Kidney glomerular epithelial cell (primary cell): ENCODE results near the gene TIE1.

Experiments
- DNase-seq: peaks from one replicate; lab custom pipeline; 2025; lab: John Stamatoyannopoulos, UW

Gene TIE1

DNA sequence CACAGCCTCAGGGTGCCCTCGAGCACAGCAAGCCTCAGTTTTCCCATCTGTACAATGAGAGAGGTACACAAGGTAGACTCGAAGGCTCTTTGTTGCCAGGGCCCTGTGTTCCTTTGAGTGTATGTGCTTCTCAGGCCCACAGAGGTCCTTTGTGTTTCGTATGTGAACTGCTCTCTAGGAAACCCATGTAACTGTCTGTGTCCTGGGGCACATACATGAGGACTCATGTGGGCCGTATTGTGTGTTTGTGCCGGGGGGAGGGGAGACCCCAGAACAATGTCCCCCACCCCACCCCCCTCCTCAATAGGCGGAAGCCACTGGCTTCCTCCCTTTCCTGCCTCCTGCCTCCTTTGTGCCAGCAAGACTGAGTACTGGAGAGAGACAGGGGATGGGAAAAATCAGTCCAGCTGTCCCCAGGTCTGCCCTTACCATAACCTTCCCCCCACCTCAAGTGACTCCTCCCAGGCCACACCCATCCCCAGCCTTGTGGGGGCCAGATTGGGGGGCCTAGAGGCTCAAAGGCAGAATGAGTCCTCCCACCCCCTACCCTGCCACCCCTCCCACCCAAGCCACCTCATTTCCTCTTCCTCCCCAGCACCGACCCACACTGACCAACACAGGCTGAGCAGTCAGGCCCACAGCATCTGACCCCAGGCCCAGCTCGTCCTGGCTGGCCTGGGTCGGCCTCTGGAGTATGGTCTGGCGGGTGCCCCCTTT lies at the start of gene TIE1:
TIE1 (plus strand) TSS at position 605 of the 717 bp plus-strand sequence; CDS start at position 695, 90 bp downstream.
- no peak for DNase-seq

DNA sequence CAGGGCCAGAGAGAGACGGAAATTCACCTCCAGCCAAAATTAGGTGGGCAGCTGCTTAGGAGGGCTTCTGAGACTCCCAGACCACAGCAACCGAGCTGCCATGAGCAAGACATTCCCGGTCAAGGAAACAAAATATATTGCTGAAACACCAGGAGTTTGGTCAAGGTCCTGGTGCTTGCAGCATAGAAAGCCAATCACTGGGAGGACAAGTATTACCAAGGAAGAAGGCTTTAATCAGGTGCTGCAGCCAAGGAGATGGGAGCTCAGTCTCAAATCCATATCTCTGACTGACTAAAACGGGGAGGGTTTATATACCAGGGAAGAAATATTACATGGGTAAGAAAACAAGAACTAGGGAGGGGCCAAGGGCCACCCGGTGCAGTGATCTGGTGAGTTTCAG lies 49.8 kb upstream of the TIE1 start:
- DNase-seq = no peak

DNA sequence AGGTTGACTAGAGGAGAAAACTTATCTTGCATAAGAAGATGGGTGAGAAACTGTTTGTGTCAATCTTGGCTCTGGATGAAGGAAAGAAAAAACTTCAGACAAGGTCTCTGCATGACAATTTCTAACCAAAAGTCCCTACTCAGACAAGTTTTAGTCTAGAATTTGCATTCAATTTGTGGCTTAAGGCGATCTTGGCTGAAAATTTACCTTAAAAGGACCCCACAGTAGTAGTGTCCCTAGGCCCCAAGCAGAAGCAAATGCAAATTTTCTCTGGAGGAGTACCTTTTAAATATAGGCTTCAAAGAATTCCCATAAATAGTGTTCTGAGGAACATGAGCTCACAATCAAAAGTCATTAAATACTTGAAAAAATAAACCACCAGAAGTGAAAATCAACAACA lies 48.6 kb upstream of the TIE1 start:
- no peak for DNase-seq

DNA sequence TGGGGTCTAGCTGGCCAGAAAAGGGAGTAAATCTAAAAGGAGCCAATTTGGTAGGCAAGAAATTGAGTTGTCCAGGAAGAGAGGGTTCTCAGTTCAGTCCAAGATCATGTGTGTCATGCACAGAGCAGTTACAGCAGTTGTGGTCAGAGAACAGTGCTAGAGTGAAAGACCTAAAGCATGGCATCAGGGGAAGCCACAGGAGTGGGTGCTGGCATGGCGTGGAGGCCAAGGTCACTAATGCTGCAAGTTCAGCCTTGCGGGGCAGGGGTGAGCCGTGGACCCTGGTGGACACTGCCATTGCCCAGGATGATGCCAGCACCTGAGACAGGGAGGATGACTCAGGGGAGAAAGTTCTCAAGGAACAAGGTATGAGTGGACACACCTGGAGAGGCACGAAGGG lies 47.6 kb upstream of the TIE1 start:
- no peak for DNase-seq

DNA sequence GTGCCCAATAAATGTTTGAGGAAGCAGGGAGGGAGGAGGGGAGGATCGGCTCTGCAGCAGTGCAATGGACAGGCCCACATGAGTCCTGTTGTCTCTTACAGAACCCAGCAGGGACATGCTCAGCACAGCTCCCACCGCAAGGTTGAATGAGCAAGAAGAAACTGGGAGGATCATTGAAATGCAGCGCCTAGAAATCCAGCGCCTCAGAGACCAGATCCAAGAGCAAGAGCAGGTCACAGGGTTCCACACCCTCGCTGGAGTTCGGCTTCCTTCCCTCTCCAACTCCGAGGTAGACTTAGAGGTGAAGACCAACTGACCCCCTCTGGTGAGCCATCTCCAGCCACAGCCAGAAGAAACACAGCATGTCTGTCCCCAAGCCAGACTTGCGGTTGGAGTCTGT lies 46.9 kb upstream of the TIE1 start:
- DNase-seq = no peak

DNA sequence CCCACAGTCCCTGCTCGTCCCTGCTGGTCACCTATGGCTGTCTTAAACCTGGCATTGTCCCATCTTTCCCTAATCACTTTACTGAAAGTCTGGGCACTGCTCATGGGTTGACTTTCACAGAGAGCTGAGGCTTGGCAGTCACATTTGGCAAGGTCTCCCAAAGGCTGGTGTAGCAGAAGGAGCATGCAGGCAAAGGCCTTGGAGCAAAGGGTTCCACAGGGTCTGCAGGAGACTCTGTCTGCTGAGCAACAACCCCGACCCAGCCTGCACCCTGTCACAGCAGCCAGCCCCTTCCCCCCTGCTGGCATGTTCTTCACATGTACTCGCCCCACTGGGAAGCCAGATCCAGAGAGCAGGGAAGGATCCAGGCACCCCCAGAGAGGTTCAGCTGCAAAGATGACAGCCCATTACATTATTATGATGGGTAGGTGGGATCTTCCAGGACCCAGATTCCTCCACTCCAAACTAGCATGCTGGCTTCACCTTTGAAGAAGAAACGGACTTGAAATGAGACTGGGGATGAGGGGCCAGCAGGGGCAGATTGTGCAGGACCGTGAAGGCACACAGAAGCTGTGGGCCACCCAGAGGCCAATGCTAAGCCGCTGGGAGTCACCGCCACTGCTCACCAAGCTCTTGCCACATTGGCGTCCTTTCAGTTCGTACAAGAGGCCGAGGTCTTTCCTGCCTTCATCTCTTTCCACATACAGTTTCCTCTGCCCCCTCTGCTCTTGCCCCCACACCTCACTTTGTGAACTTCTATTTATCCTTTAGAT lies 45.2 kb upstream of the TIE1 start:
- DNase-seq = no peak

DNA sequence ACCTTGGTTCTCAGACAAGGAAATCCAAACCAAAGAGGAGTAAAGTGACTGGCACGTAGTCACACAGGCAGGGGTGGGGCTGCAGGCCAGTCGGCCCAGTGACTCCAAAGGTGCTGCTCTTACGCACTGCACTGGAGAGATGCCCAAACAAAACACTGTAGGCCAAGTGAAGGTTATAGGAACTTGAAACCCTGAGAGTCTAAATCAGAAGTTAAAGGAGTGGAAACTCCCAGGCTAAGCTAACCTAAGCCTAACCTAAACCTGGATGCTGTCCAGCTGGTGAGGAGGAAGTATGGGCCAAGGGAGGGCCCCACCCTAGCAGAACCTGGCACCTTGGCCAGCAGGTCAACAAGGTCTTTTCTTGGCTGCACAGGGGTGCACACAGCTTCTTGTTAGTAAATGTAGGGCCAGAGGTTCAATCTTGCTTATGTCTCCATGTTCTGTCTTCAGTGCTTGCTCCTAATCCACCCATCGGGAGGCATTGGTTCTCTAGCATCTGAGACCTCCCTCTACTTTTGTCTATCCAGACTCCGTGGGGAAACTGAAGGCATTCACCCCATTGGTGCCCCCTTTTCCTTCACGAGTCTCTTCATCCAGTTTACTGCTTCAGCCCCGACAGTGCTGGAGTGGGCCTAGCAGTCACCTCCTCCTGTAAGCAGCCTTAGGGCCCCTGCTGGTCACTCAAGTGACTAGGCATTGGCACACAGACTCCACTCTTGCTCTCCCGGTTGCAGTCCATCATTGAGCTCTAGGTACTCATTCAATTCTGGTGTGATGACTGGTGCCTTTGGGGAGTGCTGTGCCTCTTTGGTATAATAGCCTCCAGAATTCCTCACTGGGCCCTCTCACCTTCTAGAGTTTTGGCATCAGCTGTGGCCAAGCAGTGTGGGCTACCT lies 43.9 kb upstream of the TIE1 start:
- no peak for DNase-seq

- DNase-seq = no peak
These were observed 42.4 kb upstream of the TIE1 start for GRCh38 chr1:43258370-43258769.

DNA sequence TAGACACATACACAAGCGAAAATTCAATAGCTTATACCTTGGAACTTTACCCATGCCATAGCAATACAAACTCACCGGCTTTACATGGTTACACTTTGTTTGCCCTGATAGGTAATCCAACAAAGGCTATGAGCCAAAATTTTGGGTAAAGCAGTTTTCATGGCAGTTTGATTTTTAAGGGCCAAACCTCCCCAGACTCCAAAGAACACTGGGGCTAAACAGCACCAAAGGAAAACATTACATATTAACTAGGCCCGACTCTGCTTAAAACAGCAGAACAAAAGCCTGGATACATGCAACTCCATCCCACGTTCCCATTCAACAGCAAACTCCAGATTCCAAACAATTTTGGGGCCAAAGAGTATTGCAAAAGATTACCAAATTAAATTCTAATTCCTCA lies 35.4 kb upstream of the TIE1 start:
- no peak for DNase-seq

- DNase-seq = no peak
These were observed 33.9 kb upstream of the TIE1 start for GRCh38 chr1:43266881-43267280.

GRCh38 chr1:43267291-43267805 lies 33.4 kb upstream of the TIE1 start:
- DNase-seq = no peak

DNA sequence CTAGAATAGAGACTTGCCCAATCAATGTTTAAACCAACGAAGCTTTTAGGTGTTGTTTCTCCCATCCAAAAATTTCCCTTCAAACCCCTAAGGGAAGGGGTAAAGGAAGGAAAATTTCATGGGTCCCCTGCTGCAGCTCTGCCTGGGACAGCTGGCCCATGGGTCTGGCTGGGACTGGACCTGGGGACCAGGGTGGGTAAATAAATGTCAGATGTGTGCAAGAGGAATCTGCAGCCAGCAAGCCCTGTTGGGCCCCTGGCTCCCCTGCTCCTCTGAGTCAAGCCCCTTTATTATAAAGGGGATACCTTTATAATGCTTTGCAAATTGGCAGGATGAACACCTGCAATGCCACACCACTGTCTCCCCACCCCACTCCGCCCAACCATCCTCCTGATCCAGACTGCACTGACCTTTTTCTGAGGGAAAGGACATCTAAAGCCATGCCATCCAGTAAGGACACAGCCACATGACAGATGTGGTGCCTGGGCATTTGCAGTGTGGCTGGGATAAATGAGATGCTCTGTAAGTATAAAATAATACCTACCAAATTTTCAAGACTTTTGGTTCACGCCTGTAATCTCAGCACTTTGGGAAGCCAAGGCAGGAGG lies 32.9 kb upstream of the TIE1 start:
- no peak for DNase-seq

GRCh38 chr1:43269627-43270375 lies 31.0 kb upstream of the TIE1 start, which contains the start of gene TMEM125:
Gene TMEM125 (plus strand): TSS chr1:43269983. CDS start chr1:43272723, 2,740 bp downstream.
- DNase-seq = no peak

- no peak for DNase-seq
These were observed 30.2 kb upstream of the TIE1 start for GRCh38 chr1:43270421-43271095.

DNA sequence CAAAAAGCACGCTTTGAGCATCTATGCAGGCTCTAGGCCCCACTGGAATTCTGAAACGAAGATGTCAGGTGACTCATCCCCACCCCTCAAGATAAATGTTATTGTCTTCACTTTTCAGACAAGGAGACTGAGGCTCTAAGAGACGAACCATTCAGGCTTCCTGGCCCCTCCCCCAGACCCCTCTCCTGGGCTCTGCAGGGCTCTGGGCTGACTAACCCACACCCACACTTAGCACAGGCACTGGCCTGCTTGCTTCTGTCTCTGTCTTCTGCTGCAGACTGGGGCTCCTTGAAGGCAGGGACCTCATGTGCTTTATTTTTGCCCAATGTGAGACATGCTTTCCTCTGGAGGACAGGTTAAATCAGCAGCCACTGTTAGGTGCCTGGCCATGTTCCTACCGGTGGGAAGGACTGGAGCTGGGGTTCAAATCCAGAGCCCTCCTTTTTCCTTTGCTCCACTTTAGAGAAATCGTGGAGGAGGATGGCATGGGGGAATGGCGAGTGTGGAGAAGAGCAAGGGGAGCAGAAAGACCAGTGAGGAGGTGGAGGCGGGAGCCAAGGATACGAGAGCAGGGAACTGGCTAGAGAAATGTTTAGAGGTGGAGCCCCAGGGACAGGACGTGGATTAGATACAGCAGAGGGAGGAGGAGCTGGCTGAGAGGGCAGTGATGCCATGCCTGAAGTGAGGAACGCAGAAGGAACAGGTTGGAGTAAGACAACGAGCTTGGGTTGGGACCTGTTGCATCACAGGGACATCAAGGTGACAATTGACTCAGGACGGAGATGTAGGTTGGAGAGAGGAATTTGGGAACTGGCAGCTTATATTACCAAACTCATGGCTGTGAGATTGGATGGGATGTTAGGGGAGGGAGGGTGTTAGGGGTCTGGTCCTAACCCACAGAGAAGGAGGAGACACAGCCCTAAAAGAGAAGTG lies 29.3 kb upstream of the TIE1 start:
- DNase-seq = no peak

DNA sequence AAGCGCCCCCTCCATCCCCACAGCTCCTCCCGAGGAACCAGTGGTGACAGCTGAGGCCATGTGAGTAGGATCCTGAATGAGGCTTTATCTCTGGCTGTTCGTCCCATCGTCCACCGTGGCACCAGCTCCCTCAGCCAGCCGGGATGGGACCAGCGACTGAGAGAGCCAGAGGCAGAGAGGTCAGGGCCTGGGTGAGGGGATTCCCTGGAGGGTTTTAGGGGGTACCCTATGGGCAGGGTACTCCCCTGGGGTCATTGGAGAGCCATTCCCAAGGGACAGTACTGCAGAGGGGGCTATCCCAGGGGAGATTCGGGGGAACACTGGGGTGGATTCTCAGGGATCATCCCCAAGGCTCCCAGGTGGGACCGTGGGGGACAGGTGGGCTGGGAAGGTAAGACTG lies 28.6 kb upstream of the TIE1 start:
- no peak for DNase-seq

GRCh38 chr1:43272576-43273571 lies 27.9 kb upstream of the TIE1 start:
- DNase-seq = no peak

- DNase-seq = no peak
These were observed 27.1 kb upstream of the TIE1 start for GRCh38 chr1:43273708-43274107.
